ENCODE measurements around the gene MS4A14. TPM values are rescaled to one million over a fixed set of nuclear protein-coding genes. Genes with fewer than 3 reads are reported as not detected.

Gene MS4A14
- total RNA-seq, 2 experiments from 2014 or later = not detected

- no peak for TF ChIP-seq CTCF (IDR thresholded peaks at IDR 0.05)
- Mint-ChIP-seq H3K27me3 (peaks cover 11% of the 10 kb centered on the region), H3K4me3 (no peak overlapping the region), H3K36me3 (ENCODE audit: low read depth) (no peaks in the 10 kb centered on the region), H3K4me1 (ENCODE audit: low read depth) (no peaks in the 10 kb centered on the region), H3K9me3 (no peaks in the 10 kb centered on the region), H3K27ac (no peak overlapping the region)
- DNase-seq (peak in 3 of 14 experiments; percentile 12 to 72 (median 66)), ATAC-seq (ENCODE audit: poor library complexity) (no peak)
- Histone ChIP-seq H3K36me3 (ENCODE audit: insufficient read depth, low read length) (no peaks in the 10 kb centered on the region), H3K9me3 (ENCODE audit: control insufficient read depth in 1 of 2, insufficient read depth in 1 of 2, low read length in 2 of 2) (no peaks in the 10 kb centered on the region), H3K4me3 (ENCODE audit: low read length) (no peak overlapping the region), H3K27me3 (ENCODE audit: control insufficient read depth in 1 of 2, insufficient read depth in 2 of 2, low read length in 2 of 2) (peaks cover 8 to 12% of the 10 kb centered on the region in 2 experiments), H3K4me1 (ENCODE audit: insufficient read depth, low read length) (peaks cover 3% of the 10 kb centered on the region), H3K27ac (ENCODE audit: low read depth in 1 of 2, low read length in 2 of 2) (no peak overlapping the region)
- intact Hi-C loops (cut with DNase I, micrococcal nuclease) = no loop called here
- CTCF ChIA-PET = no interaction called here
- POLR2A ChIA-PET = no interaction called here
Observed at GRCh38 chr11:60377401-60378136, 18.7 kb upstream of the MS4A14 start.

- no peak for ATAC-seq (ENCODE audit: poor library complexity)
- Mint-ChIP-seq H3K4me3 (no peak within 1 kb of the TSS), H3K27ac (no peak within 1 kb of the TSS), H3K27me3 (peaks cover 11% of the 10 kb centered on the region), H3K9me3 (no peaks in the 10 kb centered on the region), H3K36me3 (ENCODE audit: low read depth) (no peaks in the 10 kb centered on the region), H3K4me1 (ENCODE audit: low read depth) (no peaks in the 10 kb centered on the region)
- Histone ChIP-seq H3K4me1 (ENCODE audit: insufficient read depth, low read length) (peaks cover 3% of the 10 kb centered on the region), H3K36me3 (ENCODE audit: insufficient read depth, low read length) (no peaks in the 10 kb centered on the region), H3K9me3 (ENCODE audit: control insufficient read depth in 1 of 2, insufficient read depth in 1 of 2, low read length in 2 of 2) (no peaks in the 10 kb centered on the region), H3K4me3 (ENCODE audit: low read length) (peak within 1 kb of the TSS; percentile 29), H3K27me3 (ENCODE audit: control insufficient read depth in 1 of 2, insufficient read depth in 2 of 2, low read length in 2 of 2) (peaks cover 10 to 12% of the 10 kb centered on the region in 2 experiments), H3K27ac (ENCODE audit: low read depth in 1 of 2, low read length in 2 of 2) (no peak within 1 kb of the TSS)
- CTCF ChIA-PET = no interaction called here
- POLR2A ChIA-PET = no interaction called here
- no peak for TF ChIP-seq CTCF (IDR thresholded peaks at IDR 0.05)
- peak in 3 of 14 experiments; percentile 32 to 47 (median 43) for DNase-seq
- intact Hi-C loops (cut with DNase I, micrococcal nuclease) = no loop called here
Observed at GRCh38 chr11:60378354-60378753, 17.9 kb upstream of the MS4A14 start, which contains the start of gene MS4A7. Gene MS4A7, plus strand, starts transcription at chr11:60378532. Its CDS starts 4,610 bp downstream, at chr11:60383142.

GRCh38 chr11:60389279-60389910, 6.9 kb upstream of the MS4A14 start:
- peaks cover 0 to 4% of the 10 kb centered on the region in 2 experiments for H3K27me3 ChIP-seq (ENCODE audit: control insufficient read depth in 1 of 2, insufficient read depth in 2 of 2, low read length in 2 of 2)
- H3K36me3 ChIP-seq (ENCODE audit: insufficient read depth, low read length) = no peaks in the 10 kb centered on the region
- TF ChIP-seq CTCF (IDR thresholded peaks at IDR 0.05) = no peak
- H3K9me3 ChIP-seq (ENCODE audit: control insufficient read depth in 1 of 2, insufficient read depth in 1 of 2, low read length in 2 of 2) = no peaks in the 10 kb centered on the region
- intact Hi-C loops (cut with DNase I, micrococcal nuclease) = no loop called here
- no peak overlapping the region for H3K27ac ChIP-seq (ENCODE audit: low read depth in 1 of 2, low read length in 2 of 2)
- no peaks in the 10 kb centered on the region for H3K36me3 Mint-ChIP-seq (ENCODE audit: low read depth)
- no peaks in the 10 kb centered on the region for H3K9me3 Mint-ChIP-seq
- peak in 3 of 14 experiments; percentile 18 to 44 (median 30) for DNase-seq
- ChIA-PET POLR2A (no interaction called here), CTCF (no interaction called here)
- no peak overlapping the region for H3K27ac Mint-ChIP-seq
- H3K4me3 Mint-ChIP-seq = no peak overlapping the region
- no peaks in the 10 kb centered on the region for H3K4me1 Mint-ChIP-seq (ENCODE audit: low read depth)
- no peak overlapping the region for H3K4me3 ChIP-seq (ENCODE audit: low read length)
- H3K27me3 Mint-ChIP-seq = no peaks in the 10 kb centered on the region
- H3K4me1 ChIP-seq (ENCODE audit: insufficient read depth, low read length) = no peaks in the 10 kb centered on the region
- no peak for ATAC-seq (ENCODE audit: poor library complexity)
